Measurements from ENCODE around the gene PARVA. TPM values are rescaled to one million over a fixed set of nuclear protein-coding genes. Genes with fewer than 3 reads are reported as not detected.
A peak's percentile ranks its signal among the peaks of the same experiment; 100 is the strongest.

Gene PARVA
- total RNA-seq, 1 experiment from 2014 or later: 31.5 TPM

- Histone ChIP-seq H3K4me1 (replicated peaks; ENCODE audit: insufficient read depth) (peaks cover 29% of the 10 kb centered on the region), H4K20me1 (ENCODE audit: insufficient read depth) (no peaks in the 10 kb centered on the region), H2AFZ (0 out of 2 replicates have a peak overlapping the region, but pooled peaks have one; percentile 41), H3K79me2 (ENCODE audit: low read depth) (no peaks in the 10 kb centered on the region), H3K36me3 (ENCODE audit: low read depth) (no peaks in the 10 kb centered on the region), H3K4me3 (peak overlapping the region; percentile 37; the same call in 1 of the 2 replicates), H3K9me2 (ENCODE audit: insufficient read depth) (no peaks in the 10 kb centered on the region), H3K27ac (peak overlapping the region; percentile 82), H3K4me2 (peak overlapping the region; percentile 78), H3K9me3 (ENCODE audit: insufficient read depth, low read depth) (no peaks in the 10 kb centered on the region), H3K27me3 (ENCODE audit: insufficient read depth, low read depth) (no peaks in the 10 kb centered on the region), H3F3A (ENCODE audit: insufficient read depth, low read depth) (peaks cover 13% of the 10 kb centered on the region; the same call in 1 of the 2 replicates)
- intact Hi-C loops (cut with micrococcal nuclease; ENCODE audit: unreplicated experiment): no loop called here
- TF ChIP-seq, protein P1, sequence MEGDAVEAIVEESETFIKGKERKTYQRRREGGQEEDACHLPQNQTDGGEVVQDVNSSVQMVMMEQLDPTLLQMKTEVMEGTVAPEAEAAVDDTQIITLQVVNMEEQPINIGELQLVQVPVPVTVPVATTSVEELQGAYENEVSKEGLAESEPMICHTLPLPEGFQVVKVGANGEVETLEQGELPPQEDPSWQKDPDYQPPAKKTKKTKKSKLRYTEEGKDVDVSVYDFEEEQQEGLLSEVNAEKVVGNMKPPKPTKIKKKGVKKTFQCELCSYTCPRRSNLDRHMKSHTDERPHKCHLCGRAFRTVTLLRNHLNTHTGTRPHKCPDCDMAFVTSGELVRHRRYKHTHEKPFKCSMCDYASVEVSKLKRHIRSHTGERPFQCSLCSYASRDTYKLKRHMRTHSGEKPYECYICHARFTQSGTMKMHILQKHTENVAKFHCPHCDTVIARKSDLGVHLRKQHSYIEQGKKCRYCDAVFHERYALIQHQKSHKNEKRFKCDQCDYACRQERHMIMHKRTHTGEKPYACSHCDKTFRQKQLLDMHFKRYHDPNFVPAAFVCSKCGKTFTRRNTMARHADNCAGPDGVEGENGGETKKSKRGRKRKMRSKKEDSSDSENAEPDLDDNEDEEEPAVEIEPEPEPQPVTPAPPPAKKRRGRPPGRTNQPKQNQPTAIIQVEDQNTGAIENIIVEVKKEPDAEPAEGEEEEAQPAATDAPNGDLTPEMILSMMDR (conservative IDR thresholded peaks at IDR 0.05): no peak
- no peak for TF ChIP-seq EZH2 (IDR thresholded peaks at IDR 0.05; ENCODE audit: low read depth)
- no TSS peak for BruUV-seq (replicated peaks)
- DNase-seq: peak in 1 of 2 experiments; percentile 70
- ChIA-PET CTCF (no interaction called here), POLR2A (ENCODE audit: unreplicated experiment) (interaction anchor here (0.5 kb wide), 1 partner anchor 180 kb away, joined by 4 read pairs; no protein-coding TSS in a partner anchor)
Observed at GRCh38 chr11:12430351-12430750, 53.0 kb downstream of the PARVA start.

DNA sequence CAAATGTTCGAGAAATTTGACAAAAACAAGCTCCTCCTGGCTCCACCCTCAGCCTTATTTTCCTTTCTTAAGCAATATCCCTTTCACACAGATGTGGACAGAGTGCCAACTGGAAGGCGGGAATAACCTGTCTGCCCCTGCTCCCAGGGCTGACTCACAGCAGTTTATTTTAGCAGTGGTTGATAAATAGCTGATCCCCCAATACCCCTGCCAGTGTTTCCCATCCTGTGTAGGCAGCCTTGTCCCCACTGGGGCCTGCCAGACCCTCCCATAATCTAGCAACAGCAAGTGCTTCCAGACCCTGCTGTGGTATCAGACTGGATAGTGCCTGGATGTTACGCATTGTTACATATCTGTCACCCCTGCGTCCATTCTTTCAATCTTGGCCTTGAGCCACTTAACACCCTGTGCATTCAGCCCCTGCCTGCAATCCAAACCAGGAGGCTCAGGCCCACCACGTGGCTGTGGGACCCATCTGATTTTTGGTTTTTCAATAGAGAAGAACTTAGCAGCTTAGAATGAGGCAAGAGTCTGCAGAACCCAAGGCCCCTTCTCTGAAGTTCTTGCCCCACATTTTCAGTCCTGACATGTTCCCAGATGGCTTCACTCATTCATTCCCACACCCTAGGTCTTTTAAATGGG is 53.7 kb downstream of the PARVA start:
- POLR2A ChIA-PET (ENCODE audit: unreplicated experiment): interaction anchor here (0.5 to 0.6 kb wide), 2 partner anchors 179 to 252 kb away, joined by 3 to 4 read pairs; no protein-coding TSS in a partner anchor
- no peaks in the 10 kb centered on the region for H3K36me3 ChIP-seq (ENCODE audit: low read depth)
- H3K4me2 ChIP-seq: peak overlapping the region; percentile 78
- H3K9me2 ChIP-seq (ENCODE audit: insufficient read depth): no peaks in the 10 kb centered on the region
- CTCF ChIA-PET: no interaction called here
- H3K27ac ChIP-seq: peak overlapping the region; percentile 82
- no TSS peak for BruUV-seq (replicated peaks)
- H3K4me3 ChIP-seq: peak overlapping the region; percentile 37; the same call in 1 of the 2 replicates
- no peaks in the 10 kb centered on the region for H3K9me3 ChIP-seq (ENCODE audit: insufficient read depth, low read depth)
- H3K79me2 ChIP-seq (ENCODE audit: low read depth): no peaks in the 10 kb centered on the region
- H3F3A ChIP-seq (ENCODE audit: insufficient read depth, low read depth): peaks cover 13% of the 10 kb centered on the region; the same call in 1 of the 2 replicates
- DNase-seq: peak; percentile 34 to 77
- H2AFZ ChIP-seq: 0 out of 2 replicates have a peak overlapping the region, but pooled peaks have one; percentile 41
- TF ChIP-seq, protein P1 (conservative IDR thresholded peaks at IDR 0.05): no peak
- TF ChIP-seq EZH2 (IDR thresholded peaks at IDR 0.05; ENCODE audit: low read depth): no peak
- H3K27me3 ChIP-seq (ENCODE audit: insufficient read depth, low read depth): no peaks in the 10 kb centered on the region
- peaks cover 29% of the 10 kb centered on the region for H3K4me1 ChIP-seq (replicated peaks; ENCODE audit: insufficient read depth)
- intact Hi-C loops (cut with micrococcal nuclease; ENCODE audit: unreplicated experiment): no loop called here
- H4K20me1 ChIP-seq (ENCODE audit: insufficient read depth): no peaks in the 10 kb centered on the region

DNA sequence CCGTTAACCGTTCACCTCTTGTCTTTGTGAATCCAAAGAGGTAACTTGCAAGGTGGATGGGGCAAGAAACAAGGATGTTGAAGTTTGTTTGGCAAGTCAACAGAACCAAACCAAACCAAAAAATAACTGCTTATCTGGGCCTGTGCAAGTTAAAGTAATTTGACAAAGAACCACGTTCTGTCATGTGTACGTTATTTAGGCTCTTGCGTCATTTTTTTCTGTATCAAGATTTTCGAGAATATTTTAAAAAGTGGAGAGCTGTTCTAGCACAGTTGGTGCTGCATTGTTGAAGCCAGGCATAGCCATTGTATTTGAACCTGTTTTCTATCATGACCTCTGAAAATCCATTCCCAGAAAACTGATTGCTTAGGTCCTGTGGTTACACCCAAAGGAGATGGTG is 55.1 kb downstream of the PARVA start:
- Histone ChIP-seq H3K4me2 (no peak overlapping the region), H3K9me3 (ENCODE audit: insufficient read depth, low read depth) (no peaks in the 10 kb centered on the region), H3K4me1 (replicated peaks; ENCODE audit: insufficient read depth) (peaks cover 29% of the 10 kb centered on the region), H3K9me2 (ENCODE audit: insufficient read depth) (no peaks in the 10 kb centered on the region), H3K27me3 (ENCODE audit: insufficient read depth, low read depth) (no peaks in the 10 kb centered on the region), H3K36me3 (ENCODE audit: low read depth) (no peaks in the 10 kb centered on the region), H3K27ac (no peak overlapping the region), H4K20me1 (ENCODE audit: insufficient read depth) (no peaks in the 10 kb centered on the region), H3K79me2 (ENCODE audit: low read depth) (no peaks in the 10 kb centered on the region), H2AFZ (no peak overlapping the region), H3F3A (ENCODE audit: insufficient read depth, low read depth) (peaks cover 13% of the 10 kb centered on the region; the same call in 1 of the 2 replicates), H3K4me3 (no peak overlapping the region)
- CTCF ChIA-PET: no interaction called here
- POLR2A ChIA-PET (ENCODE audit: unreplicated experiment): no interaction called here
- DNase-seq: no peak
- intact Hi-C loops (cut with micrococcal nuclease; ENCODE audit: unreplicated experiment): no loop called here
- no TSS peak for BruUV-seq (replicated peaks)
- TF ChIP-seq EZH2 (IDR thresholded peaks at IDR 0.05; ENCODE audit: low read depth): no peak
- TF ChIP-seq, protein P1 (conservative IDR thresholded peaks at IDR 0.05): no peak
